K562 (cell line): ENCODE measurements around the gene RBMS1.

ENCODE experiments used
- CHD1 ChIP-seq: fragments of 200-600 bp; sonication (generic); IDR thresholded peaks from one replicate; pipeline ENCODE4 v1.6.1; 2012; ENCODE audit warnings: mild to moderate bottlenecking, moderate library complexity, low read length, inconsistent platforms
- EWSR1 ChIP-seq: fragments of 450-650 bp; IDR thresholded peaks from 2 replicates; pipeline ENCODE4 v1.6.1; 2018; ENCODE audit warnings: borderline replicate concordance, mild to moderate bottlenecking, low read depth, moderate library complexity; ENCODE audit not compliant: partially characterized antibody
- MAFF ChIP-seq: IDR thresholded peaks from 2 replicates; pipeline ENCODE4 v1.6.1; 2012; ENCODE audit warnings: low read length, improper control_type of control experiment
- POLR2A ChIP-seq: fragments of 450-650 bp; conservative IDR thresholded peaks from 2 replicates; pipeline ENCODE4 v1.6.1; 2016
- POLR2AphosphoS5 ChIP-seq: IDR thresholded peaks from 2 replicates; pipeline ENCODE4 v1.6.1; 2011; ENCODE audit warnings: mild to moderate bottlenecking, low read depth, low read length, moderate library complexity; ENCODE audit not compliant: control insufficient read depth, insufficient read depth
- SPI1 ChIP-seq: IDR thresholded peaks from 2 replicates; pipeline ENCODE4 v1.6.1; 2011; ENCODE audit warnings: low read depth, low read length, control low read depth, borderline replicate concordance
- ZNF589 ChIP-seq: fragments of 200-800 bp; sonication (Bioruptor generic); IDR thresholded peaks from 2 replicates; pipeline ENCODE4 v1.6.1; 2016; ENCODE audit warnings: low read depth, missing genetic modification characterization, missing compliant biosample characterization
- TF ChIP-seq, protein P1 (sequence below): fragments of 450-650 bp; IDR thresholded peaks from 2 replicates; pipeline ENCODE4 v1.6.1; 2016; ENCODE audit warnings: antibody characterized with exemption
- TF ChIP-seq, protein P2 (sequence below): fragments of 250-450 bp; sonication (Bioruptor Pico); IDR thresholded peaks from 2 replicates; pipeline ENCODE4 v1.4.0; 2020; ENCODE audit warnings: mild to moderate bottlenecking

- no peak for TF ChIP-seq MAFF
- no peak for TF ChIP-seq POLR2A
- no peak for TF ChIP-seq CHD1
- TF ChIP-seq, protein P1, sequence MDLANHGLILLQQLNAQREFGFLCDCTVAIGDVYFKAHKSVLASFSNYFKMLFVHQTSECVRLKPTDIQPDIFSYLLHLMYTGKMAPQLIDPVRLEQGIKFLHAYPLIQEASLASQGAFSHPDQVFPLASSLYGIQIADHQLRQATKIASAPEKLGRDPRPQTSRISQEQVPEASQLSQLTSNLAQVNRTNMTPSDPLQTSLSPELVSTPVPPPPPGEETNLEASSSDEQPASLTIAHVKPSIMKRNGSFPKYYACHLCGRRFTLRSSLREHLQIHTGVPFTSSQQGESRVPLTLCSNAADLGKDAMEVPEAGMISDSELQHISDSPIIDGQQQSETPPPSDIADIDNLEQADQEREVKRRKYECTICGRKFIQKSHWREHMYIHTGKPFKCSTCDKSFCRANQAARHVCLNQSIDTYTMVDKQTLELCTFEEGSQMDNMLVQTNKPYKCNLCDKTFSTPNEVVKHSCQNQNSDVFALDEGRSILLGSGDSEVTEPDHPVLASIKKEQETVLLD: no peak
- TF ChIP-seq, protein P2, sequence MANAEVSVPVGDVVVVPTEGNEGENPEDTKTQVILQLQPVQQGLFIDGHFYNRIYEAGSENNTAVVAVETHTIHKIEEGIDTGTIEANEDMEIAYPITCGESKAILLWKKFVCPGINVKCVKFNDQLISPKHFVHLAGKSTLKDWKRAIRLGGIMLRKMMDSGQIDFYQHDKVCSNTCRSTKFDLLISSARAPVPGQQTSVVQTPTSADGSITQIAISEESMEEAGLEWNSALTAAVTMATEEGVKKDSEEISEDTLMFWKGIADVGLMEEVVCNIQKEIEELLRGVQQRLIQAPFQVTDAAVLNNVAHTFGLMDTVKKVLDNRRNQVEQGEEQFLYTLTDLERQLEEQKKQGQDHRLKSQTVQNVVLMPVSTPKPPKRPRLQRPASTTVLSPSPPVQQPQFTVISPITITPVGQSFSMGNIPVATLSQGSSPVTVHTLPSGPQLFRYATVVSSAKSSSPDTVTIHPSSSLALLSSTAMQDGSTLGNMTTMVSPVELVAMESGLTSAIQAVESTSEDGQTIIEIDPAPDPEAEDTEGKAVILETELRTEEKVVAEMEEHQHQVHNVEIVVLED (CRISPR knock-in tag): no peak
- TF ChIP-seq ZNF589 (CRISPR knock-in tag): no peak
- TF ChIP-seq POLR2AphosphoS5: no peak
- no peak for TF ChIP-seq EWSR1
- no peak for TF ChIP-seq SPI1
These were observed 60.0 kb downstream of the RBMS1 start for GRCh38 chr2:160433466-160434140.
